ENCODE results near the gene RASSF8. TPM values are rescaled to one million over a fixed set of nuclear protein-coding genes. Genes with fewer than 3 reads are reported as not detected.

RASSF8 gene
- polyA plus RNA-seq, 1 donor (not counting 4 experiments of a cell fraction or from before 2014, with no cell fraction given): 10.5 TPM

DNA sequence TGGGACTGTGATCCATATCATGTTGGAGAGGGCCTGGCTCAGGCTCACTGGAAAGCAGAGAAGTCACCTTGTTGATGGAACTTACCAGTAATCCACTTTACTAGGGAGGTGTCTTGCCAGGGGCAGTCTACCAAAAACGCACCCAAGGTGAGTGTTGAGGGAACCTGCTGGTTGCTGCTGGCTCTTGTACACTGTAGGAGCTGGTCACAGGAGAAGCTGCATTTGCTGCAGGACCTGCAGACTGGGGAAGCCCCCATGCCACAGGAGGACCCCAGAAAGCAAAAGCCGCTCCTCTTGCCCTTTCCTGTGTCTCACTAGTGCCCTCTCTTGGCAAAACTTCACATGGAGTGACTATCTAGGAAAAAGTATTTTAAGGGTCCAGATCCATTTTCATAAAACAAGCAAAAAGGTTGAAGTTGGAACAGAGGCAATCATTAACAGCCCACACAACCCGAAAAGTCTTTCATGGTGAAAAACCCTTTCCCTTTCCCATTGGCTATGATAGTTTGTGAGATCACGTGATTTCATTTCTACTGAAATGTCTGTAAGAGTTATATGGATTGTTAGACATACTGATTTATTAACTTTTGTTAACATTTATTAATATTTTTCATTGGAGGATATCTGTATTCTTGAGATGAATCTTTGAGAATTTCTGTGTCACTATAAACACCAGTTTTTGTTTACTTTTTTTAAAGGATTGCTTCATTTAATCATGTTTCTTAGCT is 59.2 kb downstream of the RASSF8 start:
- DNase-seq (ENCODE audit: low read depth, low spot score): no peak
- Histone ChIP-seq H3K36me3 (ENCODE audit: control insufficient read depth in 2 of 2, extremely low read depth in 1 of 2, insufficient read depth in 2 of 2, low read length in 2 of 2) (no peaks in the 10 kb centered on the region), H3K9me1 (ENCODE audit: control insufficient read depth, extremely low read depth, insufficient read depth, low read length) (no peaks in the 10 kb centered on the region), H2AFZ (ENCODE audit: control insufficient read depth, low read length) (no peak overlapping the region), H4K20me1 (ENCODE audit: control insufficient read depth, extremely low read depth, insufficient read depth, low read length) (no peaks in the 10 kb centered on the region), H3K27me3 (ENCODE audit: control insufficient read depth, extremely low read depth, insufficient read depth, low read length) (no peaks in the 10 kb centered on the region), H3K4me3 (ENCODE audit: control insufficient read depth in 2 of 3, extremely low read depth in 1 of 3, insufficient read depth in 2 of 3, low read depth in 1 of 3, low read length in 3 of 3) (no peak overlapping the region), H3K9ac (ENCODE audit: control insufficient read depth, extremely low read depth, insufficient read depth, low read length) (no peak overlapping the region), H3K9me3 (ENCODE audit: control insufficient read depth, low read depth, low read length) (no peaks in the 10 kb centered on the region), H3K4me2 (ENCODE audit: control insufficient read depth, extremely low read depth, insufficient read depth, low read depth, low read length) (peak overlapping the region; percentile 25), H3K79me2 (ENCODE audit: control insufficient read depth, insufficient read depth, low read length) (peaks cover 8% of the 10 kb centered on the region), H3K4me1 (ENCODE audit: control insufficient read depth, extremely low read depth, insufficient read depth, low read length) (no peaks in the 10 kb centered on the region), H3K27ac (ENCODE audit: control insufficient read depth, insufficient read depth, low read length) (no peak overlapping the region)
- no peak for TF ChIP-seq EZH2 (IDR thresholded peaks at IDR 0.05; ENCODE audit: low read length)
- TF ChIP-seq, protein P1, sequence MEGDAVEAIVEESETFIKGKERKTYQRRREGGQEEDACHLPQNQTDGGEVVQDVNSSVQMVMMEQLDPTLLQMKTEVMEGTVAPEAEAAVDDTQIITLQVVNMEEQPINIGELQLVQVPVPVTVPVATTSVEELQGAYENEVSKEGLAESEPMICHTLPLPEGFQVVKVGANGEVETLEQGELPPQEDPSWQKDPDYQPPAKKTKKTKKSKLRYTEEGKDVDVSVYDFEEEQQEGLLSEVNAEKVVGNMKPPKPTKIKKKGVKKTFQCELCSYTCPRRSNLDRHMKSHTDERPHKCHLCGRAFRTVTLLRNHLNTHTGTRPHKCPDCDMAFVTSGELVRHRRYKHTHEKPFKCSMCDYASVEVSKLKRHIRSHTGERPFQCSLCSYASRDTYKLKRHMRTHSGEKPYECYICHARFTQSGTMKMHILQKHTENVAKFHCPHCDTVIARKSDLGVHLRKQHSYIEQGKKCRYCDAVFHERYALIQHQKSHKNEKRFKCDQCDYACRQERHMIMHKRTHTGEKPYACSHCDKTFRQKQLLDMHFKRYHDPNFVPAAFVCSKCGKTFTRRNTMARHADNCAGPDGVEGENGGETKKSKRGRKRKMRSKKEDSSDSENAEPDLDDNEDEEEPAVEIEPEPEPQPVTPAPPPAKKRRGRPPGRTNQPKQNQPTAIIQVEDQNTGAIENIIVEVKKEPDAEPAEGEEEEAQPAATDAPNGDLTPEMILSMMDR (optimal IDR thresholded peaks at IDR 0.05 in 1 of 3, IDR thresholded peaks at IDR 0.05 in 1 of 3, conservative IDR thresholded peaks at IDR 0.05 in 1 of 3; ENCODE audit: extremely low read depth in 1 of 3, insufficient read depth in 2 of 3, low read length in 3 of 3): peak; percentile 55 to 75 (median 75)
- peak; percentile 48 for FAIRE-seq
- dilution Hi-C loops (cut with MboI; ENCODE audit: extremely low pct_ligation_motif_present, low sequenced_read_pairs): no loop called here

DNA sequence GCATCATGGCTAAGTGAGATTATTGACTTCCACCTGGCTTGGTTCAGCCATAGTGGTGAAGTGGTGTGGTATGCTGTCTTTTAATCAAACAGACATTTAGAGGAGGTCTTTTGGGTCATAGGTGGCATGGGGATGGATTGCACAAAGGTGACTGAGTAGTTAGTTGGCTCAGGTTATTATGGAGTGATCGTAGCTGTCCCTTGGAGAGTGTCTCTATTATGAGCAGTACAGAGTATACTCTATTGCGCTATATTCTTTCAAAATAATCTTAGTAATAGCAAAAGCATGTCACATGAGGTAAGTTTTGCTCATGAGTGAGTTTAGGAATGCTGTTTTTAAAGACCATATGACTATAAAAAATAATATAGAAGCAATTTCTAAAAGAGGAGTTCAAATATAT is 60.4 kb downstream of the RASSF8 start:
- Histone ChIP-seq H3K9me1 (ENCODE audit: control insufficient read depth, extremely low read depth, insufficient read depth, low read length) (no peaks in the 10 kb centered on the region), H3K9ac (ENCODE audit: control insufficient read depth, extremely low read depth, insufficient read depth, low read length) (no peak overlapping the region), H3K4me1 (ENCODE audit: control insufficient read depth, extremely low read depth, insufficient read depth, low read length) (no peaks in the 10 kb centered on the region), H3K36me3 (ENCODE audit: control insufficient read depth in 2 of 2, extremely low read depth in 1 of 2, insufficient read depth in 2 of 2, low read length in 2 of 2) (no peaks in the 10 kb centered on the region), H2AFZ (ENCODE audit: control insufficient read depth, low read length) (no peak overlapping the region), H3K4me2 (ENCODE audit: control insufficient read depth, extremely low read depth, insufficient read depth, low read depth, low read length) (no peak overlapping the region), H3K9me3 (ENCODE audit: control insufficient read depth, low read depth, low read length) (no peaks in the 10 kb centered on the region), H4K20me1 (ENCODE audit: control insufficient read depth, extremely low read depth, insufficient read depth, low read length) (no peaks in the 10 kb centered on the region), H3K27ac (ENCODE audit: control insufficient read depth, insufficient read depth, low read length) (no peak overlapping the region), H3K4me3 (ENCODE audit: control insufficient read depth in 2 of 3, extremely low read depth in 1 of 3, insufficient read depth in 2 of 3, low read depth in 1 of 3, low read length in 3 of 3) (no peak overlapping the region), H3K27me3 (ENCODE audit: control insufficient read depth, extremely low read depth, insufficient read depth, low read length) (no peaks in the 10 kb centered on the region), H3K79me2 (ENCODE audit: control insufficient read depth, insufficient read depth, low read length) (peaks cover 7% of the 10 kb centered on the region)
- no peak for FAIRE-seq
- dilution Hi-C loops (cut with MboI; ENCODE audit: extremely low pct_ligation_motif_present, low sequenced_read_pairs): no loop called here
- DNase-seq (ENCODE audit: low read depth, low spot score): no peak
- TF ChIP-seq, protein P1 (optimal IDR thresholded peaks at IDR 0.05 in 1 of 3, IDR thresholded peaks at IDR 0.05 in 1 of 3, conservative IDR thresholded peaks at IDR 0.05 in 1 of 3; ENCODE audit: extremely low read depth in 1 of 3, insufficient read depth in 2 of 3, low read length in 3 of 3): no peak
- TF ChIP-seq EZH2 (IDR thresholded peaks at IDR 0.05; ENCODE audit: low read length): no peak

All from keratinocyte (primary cell).